Measurements from ENCODE around the gene JUP.

JUP gene

GRCh38 chr17:41773731-41774193 is 12.7 kb downstream of the JUP start:
- H3K27me3 ChIP-seq (ENCODE audit: insufficient read depth, low read depth, severe bottlenecking) = no peaks in the 10 kb centered on the region
- DNase-seq = no peak
- H3K4me3 ChIP-seq (ENCODE audit: low read depth, low read length) = no peak overlapping the region
- H3K36me3 ChIP-seq = peaks cover 42% of the 10 kb centered on the region
- TF ChIP-seq CTCF (IDR thresholded peaks at IDR 0.05; ENCODE audit: low read depth, low read length) = no peak
- H3K27ac ChIP-seq = no peak overlapping the region
- no peaks in the 10 kb centered on the region for H3K9me3 ChIP-seq (ENCODE audit: severe bottlenecking)

GRCh38 chr17:41773190-41773588 is 13.3 kb downstream of the JUP start:
- Histone ChIP-seq H3K27me3 (ENCODE audit: insufficient read depth, low read depth, severe bottlenecking) (no peaks in the 10 kb centered on the region), H3K9me3 (ENCODE audit: severe bottlenecking) (no peaks in the 10 kb centered on the region), H3K36me3 (peaks cover 48% of the 10 kb centered on the region), H3K27ac (no peak overlapping the region), H3K4me3 (ENCODE audit: low read depth, low read length) (no peak overlapping the region)
- no peak for TF ChIP-seq CTCF (IDR thresholded peaks at IDR 0.05; ENCODE audit: low read depth, low read length)
- no peak for DNase-seq

GRCh38 chr17:41772586-41773189 is 13.8 kb downstream of the JUP start:
- Histone ChIP-seq H3K9me3 (ENCODE audit: severe bottlenecking) (no peaks in the 10 kb centered on the region), H3K27me3 (ENCODE audit: insufficient read depth, low read depth, severe bottlenecking) (no peaks in the 10 kb centered on the region), H3K27ac (no peak overlapping the region), H3K36me3 (peaks cover 53% of the 10 kb centered on the region), H3K4me3 (ENCODE audit: low read depth, low read length) (no peak overlapping the region)
- no peak for TF ChIP-seq CTCF (IDR thresholded peaks at IDR 0.05; ENCODE audit: low read depth, low read length)
- no peak for DNase-seq

GRCh38 chr17:41772218-41772585 is 14.3 kb downstream of the JUP start:
- H3K4me3 ChIP-seq (ENCODE audit: low read depth, low read length) = no peak overlapping the region
- peaks cover 58% of the 10 kb centered on the region for H3K36me3 ChIP-seq
- no peak overlapping the region for H3K27ac ChIP-seq
- H3K9me3 ChIP-seq (ENCODE audit: severe bottlenecking) = no peaks in the 10 kb centered on the region
- DNase-seq = no peak
- H3K27me3 ChIP-seq (ENCODE audit: insufficient read depth, low read depth, severe bottlenecking) = no peaks in the 10 kb centered on the region
- TF ChIP-seq CTCF (IDR thresholded peaks at IDR 0.05; ENCODE audit: low read depth, low read length) = no peak

- no peak for TF ChIP-seq CTCF (IDR thresholded peaks at IDR 0.05; ENCODE audit: low read depth, low read length)
- H3K27ac ChIP-seq = no peak overlapping the region
- no peak overlapping the region for H3K4me3 ChIP-seq (ENCODE audit: low read depth, low read length)
- DNase-seq = no peak
- no peaks in the 10 kb centered on the region for H3K27me3 ChIP-seq (ENCODE audit: insufficient read depth, low read depth, severe bottlenecking)
- peaks cover 58% of the 10 kb centered on the region for H3K36me3 ChIP-seq
- no peaks in the 10 kb centered on the region for H3K9me3 ChIP-seq (ENCODE audit: severe bottlenecking)
Measured at GRCh38 chr17:41771389-41772206, 14.9 kb downstream of the JUP start.
